Heart left ventricle (tissue), 16 donors: Measurements from ENCODE around the gene NR1D1. TPM values are rescaled to one million over a fixed set of nuclear protein-coding genes. Genes with fewer than 3 reads are reported as not detected.

Experiments used
- ATAC-seq, 4 donors: fragments of 200-7000 bp; cut with Tn5 transposase; one replicate each; pipeline ENCODE4 v1.9.1; 2020 to 2022; ENCODE audit warnings: moderate library complexity in 4 of 4, mild to moderate bottlenecking in 3 of 4, moderate number of reproducible peaks in 1 of 4
- DNase-seq, 5 donors: peaks; one replicate each; pipeline ENCODE4 v3.0.0-alpha.2; 2020
- H3K27ac ChIP-seq, 12 donors: fragments of 200-600 bp; sonication (generic) in 4 of 12; one replicate each; pipeline versions ENCODE4 v1.5.0 to v1.8.0; 2016 to 2022; ENCODE audit warnings: mild to moderate bottlenecking in 2 of 12
- H3K27me3 ChIP-seq, 9 donors: fragments of 200-600 bp; sonication (generic) in 2 of 9; one replicate each; pipeline versions ENCODE4 v1.5.1 to v1.8.0; 2016 to 2022; ENCODE audit warnings: mild to moderate bottlenecking in 3 of 9
- H3K36me3 ChIP-seq, 9 donors: fragments of 200-600 bp; sonication (generic) in 2 of 9; one replicate each; pipeline versions ENCODE4 v1.5.0 to v1.8.0; 2018 to 2022; ENCODE audit warnings: mild to moderate bottlenecking in 2 of 9
- H3K4me1 ChIP-seq, 12 donors: fragments of 200-600 bp; sonication (generic) in 4 of 12; one replicate each; pipeline versions ENCODE4 v1.5.0 to v1.8.0; 2016 to 2022; ENCODE audit warnings: mild to moderate bottlenecking in 3 of 12
- H3K4me3 ChIP-seq, 12 donors: fragments of 200-600 bp; sonication (generic) in 4 of 12; one replicate each; pipeline versions ENCODE4 v1.5.0 to v1.8.0; 2017 to 2022; ENCODE audit warnings: mild to moderate bottlenecking in 9 of 12, moderate library complexity in 4 of 12
- H3K9me3 ChIP-seq, 12 donors: fragments of 200-600 bp; sonication (generic) in 4 of 12; one replicate each; pipeline versions ENCODE4 v1.5.0 to v1.8.0; 2016 to 2022; ENCODE audit warnings: mild to moderate bottlenecking in 1 of 12
- POLR2A ChIP-seq, 2 donors: fragments of 450-650 bp; IDR thresholded peaks; one replicate each; pipeline ENCODE4 v1.6.1; 2017; ENCODE audit warnings: antibody characterized with exemption in 2 of 2, mild to moderate bottlenecking in 2 of 2, moderate library complexity in 2 of 2
- WGBS, 4 donors: extraction: QIAGEN DNeasy Blood & Tissue Kit in 2 of 4; methylation state at CpG; one replicate each; pipeline versions ENCODE4 v1.1.5 to v1.1.7; 2013 to 2018; 5-methylcytosine and 5-hydroxymethylcytosine counted together
- intact Hi-C, 10 donors: fragments of 100-400 bp; cut with DNase I; formaldehyde crosslinking; loops; one replicate each; pipeline versions ENCODE4 v1.11.1 to v1.14.2; 2022
- polyA plus RNA-seq, 2 donors: library from polyadenylated mRNA; stranded (reverse); fragments of 200-250 nt; gene quantifications; one replicate each; pipeline ENCODE4 v1.2.3, GENCODE V29; 2013
- total RNA-seq, 9 donors: library from RNA; depleted of rRNA in 2 of 9; stranded (reverse); fragments of >200 nt in 2 of 9; fragmentation: NEBNext Ultra II Directional in 3 of 9; extraction: Animal tissue kit (Norgen Biotek cat#: 25700) in 3 of 9; gene quantifications; one replicate each; pipeline versions ENCODE4 v1.1.0 to v1.2.4, GENCODE V29; 2016 to 2023
- TF ChIP-seq, protein P1 (sequence below), 12 donors: fragments of 200-600 bp; sonication (generic) in 4 of 12; IDR thresholded peaks; one replicate each; pipeline versions ENCODE4 v1.5.0 to v1.8.0; 2018 to 2022; ENCODE audit warnings: antibody characterized with exemption in 12 of 12, mild to moderate bottlenecking in 5 of 12
- donor health status: ischemic (EF 13 %, LVEDD 7.1; RV severe dilation, severe dysfunction).
- donor health status: healthy with polysubstance abuse.
- donor health status: DM: no; HTN: yes; CAD: no.
- donor health status: DM: no; HTN: no; CAD: no.
- donor health status: ischemic (EF 25% LVEDD 6.9; RV normal size, moderate dysfunction).
- donor health status: ischemic (EF 25% LVEDD 5.7; RV mildly dilated, moderate dysfunction).
- donor health status: healthy.
- donor health status: DM: yes; HTN: yes; CAD: no.
- donor health status: ischemic (EF 35%, LVEDD 5.7; RV mildly dilated, moderate dysfunction).
- donor health status: nonischemic (EF 11% LVEDD 7.7; RV severe dilation, severe dysfunction).
- donor health status: DM: yes; HTN: yes; CAD: no.
- donor health status: PGD.
- donor health status: ischemic (EF 29% LVEDD 5.4; RV normal size, mild dysfunction).
- donor health status: nonischemic (EF 23%, LVEDD 6.1; RV moderate dilation, normal function).

Gene NR1D1
- total and polyA plus RNA-seq, 11 donors, result 5.8 to 36.1 (median 20.2) TPM

DNA sequence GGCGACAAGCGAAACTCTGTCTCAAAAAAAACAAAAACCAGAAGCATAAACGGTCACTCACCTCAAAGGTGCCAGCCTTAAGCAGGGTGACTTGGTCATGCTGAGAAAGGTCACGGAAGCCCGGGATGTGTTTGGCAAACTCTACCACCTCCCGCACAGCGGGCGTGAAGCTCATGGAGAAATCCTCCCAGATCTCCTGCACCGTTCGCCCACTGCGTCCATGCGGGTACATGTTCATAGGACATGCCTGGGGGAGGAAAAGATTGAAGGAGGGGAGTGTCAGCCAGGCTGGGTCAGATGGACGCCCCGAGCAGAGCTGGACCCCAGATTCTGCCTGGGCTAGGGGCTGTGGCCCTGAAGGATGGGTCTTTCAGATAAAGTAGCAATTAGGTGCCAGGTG is 5.5 kb downstream of the NR1D1 start:
- intact Hi-C loops, result loop anchor here in 3 of 10 donors (5.0 to 10.0 kb wide), 3 partner anchors 33 to 80 kb away; partner anchors contain the start of genes CSF3 (in 1 of the 3) and THRA (in 1 of the 3)
- H3K4me1 ChIP-seq, result peaks cover 15 to 89% (median 77%) of the 10 kb centered on the region in 12 donors
- H3K4me3 ChIP-seq, result peak overlapping the region in 2 of 12 donors; percentile 72 to 87
- H3K36me3 ChIP-seq, result peaks cover 0 to 77% (median 56%) of the 10 kb centered on the region in 9 donors
- no peaks in the 10 kb centered on the region for H3K9me3 ChIP-seq
- peak in 1 of 5 donors; percentile 28 for DNase-seq
- TF ChIP-seq, protein P1, sequence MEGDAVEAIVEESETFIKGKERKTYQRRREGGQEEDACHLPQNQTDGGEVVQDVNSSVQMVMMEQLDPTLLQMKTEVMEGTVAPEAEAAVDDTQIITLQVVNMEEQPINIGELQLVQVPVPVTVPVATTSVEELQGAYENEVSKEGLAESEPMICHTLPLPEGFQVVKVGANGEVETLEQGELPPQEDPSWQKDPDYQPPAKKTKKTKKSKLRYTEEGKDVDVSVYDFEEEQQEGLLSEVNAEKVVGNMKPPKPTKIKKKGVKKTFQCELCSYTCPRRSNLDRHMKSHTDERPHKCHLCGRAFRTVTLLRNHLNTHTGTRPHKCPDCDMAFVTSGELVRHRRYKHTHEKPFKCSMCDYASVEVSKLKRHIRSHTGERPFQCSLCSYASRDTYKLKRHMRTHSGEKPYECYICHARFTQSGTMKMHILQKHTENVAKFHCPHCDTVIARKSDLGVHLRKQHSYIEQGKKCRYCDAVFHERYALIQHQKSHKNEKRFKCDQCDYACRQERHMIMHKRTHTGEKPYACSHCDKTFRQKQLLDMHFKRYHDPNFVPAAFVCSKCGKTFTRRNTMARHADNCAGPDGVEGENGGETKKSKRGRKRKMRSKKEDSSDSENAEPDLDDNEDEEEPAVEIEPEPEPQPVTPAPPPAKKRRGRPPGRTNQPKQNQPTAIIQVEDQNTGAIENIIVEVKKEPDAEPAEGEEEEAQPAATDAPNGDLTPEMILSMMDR (IDR thresholded peaks at IDR 0.05), result no peak
- no peak for TF ChIP-seq POLR2A (IDR thresholded peaks at IDR 0.05)
- ATAC-seq, result no peak
- peak overlapping the region; percentile 86 to 100 (median 97) for H3K27ac ChIP-seq
- WGBS, 4 donors, result 65 to 82% (median 79%) methylated on average over 14 of the region's 14 CpGs
- no peaks in the 10 kb centered on the region for H3K27me3 ChIP-seq

DNA sequence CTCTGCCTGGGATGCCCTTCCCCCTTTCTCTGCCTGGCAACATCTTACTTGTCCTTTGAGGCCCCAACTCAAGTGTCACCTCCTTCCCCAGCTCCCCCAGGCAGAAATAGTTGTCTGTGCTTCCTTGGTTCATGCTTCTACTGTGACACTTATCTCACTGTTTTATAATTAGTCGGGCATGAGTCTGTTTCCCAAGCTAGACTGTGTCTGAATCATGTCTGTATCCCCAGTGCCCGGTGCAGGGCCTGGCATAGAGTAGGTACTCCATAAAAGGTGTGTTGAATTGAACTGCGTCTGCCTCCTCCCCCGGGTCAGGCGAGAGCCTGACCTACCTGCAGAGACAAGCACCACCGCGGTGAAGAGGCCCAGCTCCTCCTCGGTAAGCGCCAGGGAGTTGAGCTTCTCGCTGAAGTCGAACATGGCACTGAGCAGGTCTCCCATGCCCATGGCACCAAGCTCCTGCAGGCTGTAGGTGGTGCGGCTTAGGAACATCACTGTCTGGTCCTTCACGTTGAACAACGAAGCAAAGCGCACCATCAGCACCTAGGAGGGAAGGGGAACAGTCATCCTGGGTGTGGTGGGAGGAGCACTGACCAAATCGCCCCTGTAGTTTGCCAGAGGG is 6.7 kb downstream of the NR1D1 start:
- TF ChIP-seq POLR2A (IDR thresholded peaks at IDR 0.05), result no peak
- TF ChIP-seq, protein P1 (IDR thresholded peaks at IDR 0.05), result no peak
- intact Hi-C loops, result loop anchor here in 2 of 10 donors (5.0 to 10.0 kb wide), 2 partner anchors 66 to 79 kb away; partner anchors contain the start of gene CSF3 (in 1 of the 2)
- peaks cover 15 to 94% (median 77%) of the 10 kb centered on the region in 12 donors for H3K4me1 ChIP-seq
- peaks cover 0 to 88% (median 66%) of the 10 kb centered on the region in 9 donors for H3K36me3 ChIP-seq
- peak overlapping the region in 4 of 12 donors; percentile 1 to 72 (median 20) for H3K4me3 ChIP-seq
- ATAC-seq, result peak; percentile 61 to 64 (median 63)
- H3K27ac ChIP-seq, result peak overlapping the region; percentile 86 to 100 (median 97)
- H3K9me3 ChIP-seq, result no peaks in the 10 kb centered on the region
- 42 to 55% (median 49%) methylated on average over 9 to 16 of the region's 16 CpGs for WGBS, 4 donors
- no peaks in the 10 kb centered on the region for H3K27me3 ChIP-seq
- DNase-seq, result peak in 4 of 5 donors; percentile 62 to 83 (median 72)

DNA sequence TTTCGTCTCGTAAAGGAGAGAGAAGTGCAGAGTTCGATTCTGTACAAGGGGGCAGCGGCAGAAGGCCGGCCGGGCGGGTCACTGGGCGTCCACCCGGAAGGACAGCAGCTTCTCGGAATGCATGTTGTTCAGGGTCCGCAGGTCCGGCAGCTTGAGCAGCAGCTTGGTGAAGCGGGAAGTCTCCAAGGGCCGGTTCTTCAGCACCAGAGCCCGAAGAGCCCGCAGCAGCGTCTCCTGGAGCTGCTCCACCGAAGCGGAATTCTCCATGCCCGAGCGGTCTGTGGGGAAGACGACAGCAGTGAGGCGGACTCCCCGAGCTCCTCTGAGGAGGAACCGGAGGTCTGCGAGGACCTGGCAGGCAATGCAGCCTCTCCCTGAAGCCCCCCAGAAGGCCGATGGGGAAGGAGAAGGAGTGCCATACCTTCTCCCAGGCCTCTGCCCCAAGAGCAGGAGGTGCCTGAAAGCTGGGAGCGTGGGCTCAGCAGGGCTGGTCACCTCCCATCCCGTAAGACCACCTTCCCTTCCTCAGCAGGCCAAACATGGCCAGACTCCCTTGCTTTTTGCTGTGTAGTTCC is 7.3 kb downstream of the NR1D1 start:
- TF ChIP-seq, protein P1 (IDR thresholded peaks at IDR 0.05), result no peak
- TF ChIP-seq POLR2A (IDR thresholded peaks at IDR 0.05), result no peak
- no peaks in the 10 kb centered on the region for H3K27me3 ChIP-seq
- intact Hi-C loops, result loop anchor here in 2 of 10 donors (5.0 to 10.0 kb wide), 2 partner anchors 66 to 78 kb away; partner anchors contain the start of gene CSF3 (in 1 of the 2)
- peak overlapping the region; percentile 86 to 100 (median 97) for H3K27ac ChIP-seq
- ATAC-seq (no peak), DNase-seq (peak in 2 of 5 donors; percentile 25 to 33)
- peak overlapping the region in 4 of 12 donors; percentile 1 to 23 (median 12) for H3K4me3 ChIP-seq
- no peaks in the 10 kb centered on the region for H3K9me3 ChIP-seq
- H3K36me3 ChIP-seq, result peaks cover 0 to 89% (median 70%) of the 10 kb centered on the region in 9 donors
- 52 to 72% (median 62%) methylated on average over 24 to 29 of the region's 29 CpGs for WGBS, 4 donors
- peaks cover 9 to 88% (median 73%) of the 10 kb centered on the region in 12 donors for H3K4me1 ChIP-seq

DNA sequence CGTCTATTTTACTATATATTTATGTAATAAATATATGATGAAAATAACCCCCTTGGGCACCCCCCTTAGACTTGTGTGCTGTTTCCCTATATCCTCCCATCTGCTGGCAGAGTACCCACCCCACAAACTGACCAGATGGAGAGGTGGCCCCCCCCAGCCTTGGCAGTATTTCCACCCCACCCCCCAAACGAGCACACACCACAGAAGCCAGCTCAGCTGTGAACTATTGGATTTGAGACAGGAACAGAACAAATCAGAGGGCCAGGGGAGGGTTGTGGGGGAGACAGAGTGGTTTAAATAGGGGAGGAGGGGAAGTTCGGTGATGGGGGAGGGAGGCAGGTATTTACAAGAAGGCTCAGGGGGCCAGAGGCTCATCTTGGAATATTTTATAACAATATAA is 7.8 kb downstream of the NR1D1 start:
- intact Hi-C loops, result loop anchor here in 2 of 10 donors (5.0 to 10.0 kb wide), 2 partner anchors 65 to 78 kb away; partner anchors contain the start of gene CSF3 (in 1 of the 2)
- peak in 1 of 4 donors; percentile 0 for ATAC-seq

More for the DNA sequence above, 7.8 kb downstream of the NR1D1 start:
- Histone ChIP-seq H3K4me1 (peaks cover 6 to 83% (median 68%) of the 10 kb centered on the region in 12 donors), H3K27ac (peak overlapping the region; percentile 86 to 100 (median 97)), H3K9me3 (no peaks in the 10 kb centered on the region), H3K36me3 (peaks cover 0 to 89% (median 71%) of the 10 kb centered on the region in 9 donors), H3K4me3 (peak overlapping the region in 1 of 12 donors; percentile 23), H3K27me3 (no peaks in the 10 kb centered on the region)
- TF ChIP-seq, protein P1 (IDR thresholded peaks at IDR 0.05), result no peak
- TF ChIP-seq POLR2A (IDR thresholded peaks at IDR 0.05), result no peak
- peak in 2 of 5 donors; percentile 29 to 39 for DNase-seq
- WGBS, 4 donors, result 25 to 40% (median 30%) methylated on average over 3 of the region's 3 CpGs
